Measurements from ENCODE around the gene HIVEP3. TPM values are rescaled to one million over a fixed set of nuclear protein-coding genes. Genes with fewer than 3 reads are reported as not detected.
A peak's percentile ranks its signal among the peaks of the same experiment; 100 is the strongest.

The HIVEP3 gene
- total and polyA plus RNA-seq, 3 experiments from 2014 or later, result 15.1 to 24.0 (median 23.0) TPM

DNA sequence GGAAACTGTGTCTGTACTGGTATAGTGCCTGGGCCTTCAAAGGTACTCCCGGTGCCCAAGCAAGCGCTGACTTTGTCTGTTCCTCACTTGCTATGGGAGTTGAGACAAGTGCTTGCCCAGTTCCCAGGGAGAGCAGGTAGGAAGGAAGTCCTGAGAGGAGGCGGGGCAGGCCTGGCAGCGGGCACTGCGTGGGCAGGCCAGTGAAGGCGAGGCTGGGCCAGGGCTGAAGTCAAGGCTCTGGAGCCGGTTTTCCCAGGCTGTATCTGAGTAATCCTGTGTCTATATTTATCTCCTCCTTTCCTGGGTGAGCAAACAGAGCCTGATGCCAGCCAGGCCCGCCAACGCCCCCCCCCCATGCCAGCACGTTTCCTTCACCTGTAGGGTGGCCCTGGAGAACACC, 418.3 kb downstream of the HIVEP3 start:
- Histone ChIP-seq H3K36me3 (ENCODE audit: insufficient read depth, low read length) (no peaks in the 10 kb centered on the region), H3K9me3 (ENCODE audit: low read length) (no peaks in the 10 kb centered on the region), H3K4me1 (ENCODE audit: insufficient read depth, low read length) (no peaks in the 10 kb centered on the region), H3K4me3 (ENCODE audit: low read length) (no peak overlapping the region), H3K27me3 (ENCODE audit: insufficient read depth, low read length, poor library complexity, severe bottlenecking) (no peaks in the 10 kb centered on the region), H3K27ac (ENCODE audit: low read depth, low read length) (no peak overlapping the region)
- H3K27ac Mint-ChIP-seq, result no peak overlapping the region
- H3K9me3 Mint-ChIP-seq, result no peaks in the 10 kb centered on the region
- ChIA-PET CTCF (no interaction called here), POLR2A (no interaction called here)
- DNase-seq, result no peak
- H3K27me3 Mint-ChIP-seq, result peaks cover 0 to 13% of the 10 kb centered on the region in 2 donors
- no peak overlapping the region for H3K4me3 Mint-ChIP-seq
- H3K36me3 Mint-ChIP-seq, result no peaks in the 10 kb centered on the region
- peaks cover 3 to 9% (median 5%) of the 10 kb centered on the region in 3 donors for H3K4me1 Mint-ChIP-seq

GRCh38 chr1:41499591-41499990, 419.1 kb downstream of the HIVEP3 start:
- H3K27me3 Mint-ChIP-seq, result peaks cover 4 to 18% of the 10 kb centered on the region in 2 donors
- no peaks in the 10 kb centered on the region for H3K36me3 Mint-ChIP-seq
- no peaks in the 10 kb centered on the region for H3K9me3 Mint-ChIP-seq
- Histone ChIP-seq H3K27ac (ENCODE audit: low read depth, low read length) (no peak overlapping the region), H3K4me1 (ENCODE audit: insufficient read depth, low read length) (no peaks in the 10 kb centered on the region), H3K4me3 (ENCODE audit: low read length) (no peak overlapping the region), H3K36me3 (ENCODE audit: insufficient read depth, low read length) (no peaks in the 10 kb centered on the region), H3K9me3 (ENCODE audit: low read length) (no peaks in the 10 kb centered on the region), H3K27me3 (ENCODE audit: insufficient read depth, low read length, poor library complexity, severe bottlenecking) (no peaks in the 10 kb centered on the region)
- ChIA-PET CTCF (no interaction called here), POLR2A (no interaction called here)
- DNase-seq, result no peak
- no peak overlapping the region for H3K27ac Mint-ChIP-seq
- H3K4me3 Mint-ChIP-seq, result no peak overlapping the region
- peaks cover 3 to 9% (median 5%) of the 10 kb centered on the region in 3 donors for H3K4me1 Mint-ChIP-seq

DNA sequence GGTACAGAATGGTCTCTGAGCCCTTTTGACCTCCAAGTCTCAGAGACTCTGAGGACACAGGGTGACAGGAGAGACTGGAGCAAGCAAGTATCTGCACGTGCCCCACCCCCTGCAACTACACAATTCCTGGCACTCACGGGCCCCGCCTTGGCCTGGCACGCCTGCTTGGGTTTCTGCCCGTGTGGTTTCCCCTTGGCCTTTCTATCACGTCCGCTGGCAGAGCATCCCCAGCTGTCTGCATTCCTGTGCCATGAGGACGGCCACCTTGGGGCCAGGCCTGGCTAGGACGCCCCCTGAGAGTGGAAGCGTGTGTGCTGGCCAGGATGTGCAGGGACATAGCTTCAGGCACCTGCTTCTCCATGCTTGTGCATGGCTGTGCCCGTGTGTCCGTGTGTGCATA, 419.9 kb downstream of the HIVEP3 start:
- no peaks in the 10 kb centered on the region for H3K36me3 Mint-ChIP-seq
- H3K4me1 ChIP-seq (ENCODE audit: insufficient read depth, low read length), result no peaks in the 10 kb centered on the region
- no peak overlapping the region for H3K27ac ChIP-seq (ENCODE audit: low read depth, low read length)
- no peak overlapping the region for H3K4me3 ChIP-seq (ENCODE audit: low read length)
- H3K9me3 Mint-ChIP-seq, result no peaks in the 10 kb centered on the region
- ChIA-PET POLR2A (no interaction called here), CTCF (no interaction called here)
- no peak for DNase-seq
- H3K27me3 ChIP-seq (ENCODE audit: insufficient read depth, low read length, poor library complexity, severe bottlenecking), result no peaks in the 10 kb centered on the region
- H3K36me3 ChIP-seq (ENCODE audit: insufficient read depth, low read length), result no peaks in the 10 kb centered on the region
- H3K9me3 ChIP-seq (ENCODE audit: low read length), result no peaks in the 10 kb centered on the region
- peak overlapping the region in 1 of 7 donors; percentile 68 for H3K4me3 Mint-ChIP-seq
- H3K27me3 Mint-ChIP-seq, result peaks cover 4 to 19% of the 10 kb centered on the region in 2 donors
- no peak overlapping the region for H3K27ac Mint-ChIP-seq
- H3K4me1 Mint-ChIP-seq, result peaks cover 3 to 9% (median 5%) of the 10 kb centered on the region in 3 donors

DNA sequence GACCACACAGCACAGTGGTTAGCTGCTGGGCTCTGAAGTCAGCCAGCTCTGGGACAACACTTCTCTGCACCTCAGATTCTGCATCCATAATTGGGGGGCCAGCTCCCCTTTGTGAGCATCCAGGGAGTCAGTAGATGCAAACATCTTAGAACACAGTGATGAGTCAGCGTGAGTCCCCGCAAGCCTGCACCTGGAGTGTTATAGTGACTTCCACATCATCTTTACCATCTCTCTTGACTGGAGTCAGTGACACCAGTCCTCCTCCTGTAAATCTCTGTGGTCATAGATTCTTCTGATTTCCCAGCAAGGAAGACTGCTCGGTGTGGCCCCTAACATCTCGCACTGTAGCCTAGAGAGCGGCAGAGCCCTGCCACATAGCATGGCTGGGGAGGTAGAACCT, 420.3 kb downstream of the HIVEP3 start:
- no peak overlapping the region for H3K27ac Mint-ChIP-seq
- ChIA-PET CTCF (no interaction called here), POLR2A (no interaction called here)
- peak overlapping the region in 1 of 7 donors; percentile 68 for H3K4me3 Mint-ChIP-seq
- no peaks in the 10 kb centered on the region for H3K9me3 Mint-ChIP-seq
- no peaks in the 10 kb centered on the region for H3K36me3 Mint-ChIP-seq
- Histone ChIP-seq H3K9me3 (ENCODE audit: low read length) (no peaks in the 10 kb centered on the region), H3K4me1 (ENCODE audit: insufficient read depth, low read length) (no peaks in the 10 kb centered on the region), H3K4me3 (ENCODE audit: low read length) (no peak overlapping the region), H3K27me3 (ENCODE audit: insufficient read depth, low read length, poor library complexity, severe bottlenecking) (no peaks in the 10 kb centered on the region), H3K36me3 (ENCODE audit: insufficient read depth, low read length) (no peaks in the 10 kb centered on the region), H3K27ac (ENCODE audit: low read depth, low read length) (no peak overlapping the region)
- peaks cover 4 to 19% of the 10 kb centered on the region in 2 donors for H3K27me3 Mint-ChIP-seq
- H3K4me1 Mint-ChIP-seq, result peaks cover 3 to 9% (median 5%) of the 10 kb centered on the region in 3 donors
- DNase-seq, result no peak

- Mint-ChIP-seq H3K27me3 (peaks cover 6 to 19% of the 10 kb centered on the region in 2 donors), H3K36me3 (no peaks in the 10 kb centered on the region), H3K9me3 (no peaks in the 10 kb centered on the region), H3K4me3 (peak overlapping the region in 3 of 7 donors; percentile 27 to 62 (median 44)), H3K4me1 (peaks cover 3 to 9% (median 5%) of the 10 kb centered on the region in 3 donors), H3K27ac (no peak overlapping the region)
- Histone ChIP-seq H3K9me3 (ENCODE audit: low read length) (no peaks in the 10 kb centered on the region), H3K36me3 (ENCODE audit: insufficient read depth, low read length) (no peaks in the 10 kb centered on the region), H3K4me3 (ENCODE audit: low read length) (no peak overlapping the region), H3K27ac (ENCODE audit: low read depth, low read length) (no peak overlapping the region), H3K27me3 (ENCODE audit: insufficient read depth, low read length, poor library complexity, severe bottlenecking) (no peaks in the 10 kb centered on the region), H3K4me1 (ENCODE audit: insufficient read depth, low read length) (no peaks in the 10 kb centered on the region)
- ChIA-PET CTCF (no interaction called here), POLR2A (interaction anchor here (0.6 kb wide), 1 partner anchor 40 kb away, joined by 3 read pairs; no protein-coding TSS in a partner anchor)
- no peak for DNase-seq
Measured at GRCh38 chr1:41497461-41498030, 421.2 kb downstream of the HIVEP3 start.

DNA sequence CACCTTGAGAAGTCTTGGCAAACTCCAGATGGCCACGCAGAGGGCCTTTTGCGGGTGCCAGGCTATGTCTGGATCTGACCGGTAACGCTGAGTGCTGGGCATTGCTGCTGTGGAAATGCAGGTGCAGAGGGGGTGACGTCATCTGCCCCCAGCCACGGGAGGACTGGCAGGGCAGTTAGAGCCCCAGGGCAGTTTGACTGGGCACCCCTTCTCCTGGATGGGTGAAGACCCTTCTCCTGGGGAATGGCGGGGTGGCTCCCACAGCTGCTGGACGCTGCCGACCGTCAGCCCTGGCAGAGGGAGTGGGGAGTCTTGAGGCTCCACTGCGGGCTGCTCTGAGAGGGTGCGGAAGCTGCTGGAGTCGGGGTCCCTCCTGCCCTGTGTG, 421.7 kb downstream of the HIVEP3 start:
- Mint-ChIP-seq H3K36me3 (no peaks in the 10 kb centered on the region), H3K4me3 (peak overlapping the region in 5 of 7 donors; percentile 3 to 62 (median 31)), H3K9me3 (no peaks in the 10 kb centered on the region), H3K27me3 (peaks cover 6 to 19% of the 10 kb centered on the region in 2 donors), H3K27ac (no peak overlapping the region), H3K4me1 (peaks cover 3 to 9% (median 5%) of the 10 kb centered on the region in 3 donors)
- Histone ChIP-seq H3K27me3 (ENCODE audit: insufficient read depth, low read length, poor library complexity, severe bottlenecking) (no peaks in the 10 kb centered on the region), H3K36me3 (ENCODE audit: insufficient read depth, low read length) (no peaks in the 10 kb centered on the region), H3K27ac (ENCODE audit: low read depth, low read length) (no peak overlapping the region), H3K9me3 (ENCODE audit: low read length) (no peaks in the 10 kb centered on the region), H3K4me1 (ENCODE audit: insufficient read depth, low read length) (no peaks in the 10 kb centered on the region), H3K4me3 (ENCODE audit: low read length) (no peak overlapping the region)
- CTCF ChIA-PET, result no interaction called here
- DNase-seq, result no peak
- POLR2A ChIA-PET, result interaction anchor here (0.6 kb wide), 1 partner anchor 41 kb away, joined by 3 read pairs; no protein-coding TSS in a partner anchor

- H3K4me3 ChIP-seq (ENCODE audit: low read length), result no peak overlapping the region
- Mint-ChIP-seq H3K27ac (peak overlapping the region in 1 of 8 donors; percentile 8), H3K9me3 (no peaks in the 10 kb centered on the region), H3K27me3 (peaks cover 6 to 19% of the 10 kb centered on the region in 2 donors), H3K36me3 (no peaks in the 10 kb centered on the region), H3K4me1 (peaks cover 3 to 9% (median 5%) of the 10 kb centered on the region in 3 donors), H3K4me3 (peak overlapping the region in 2 of 7 donors; percentile 54 to 55)
- no peak overlapping the region for H3K27ac ChIP-seq (ENCODE audit: low read depth, low read length)
- DNase-seq, result no peak
- no peaks in the 10 kb centered on the region for H3K27me3 ChIP-seq (ENCODE audit: insufficient read depth, low read length, poor library complexity, severe bottlenecking)
- no peaks in the 10 kb centered on the region for H3K9me3 ChIP-seq (ENCODE audit: low read length)
- H3K4me1 ChIP-seq (ENCODE audit: insufficient read depth, low read length), result no peaks in the 10 kb centered on the region
- CTCF ChIA-PET, result no interaction called here
- H3K36me3 ChIP-seq (ENCODE audit: insufficient read depth, low read length), result no peaks in the 10 kb centered on the region
- POLR2A ChIA-PET, result interaction anchor here (0.6 kb wide), 1 partner anchor 41 kb away, joined by 3 read pairs; no protein-coding TSS in a partner anchor
Measured at GRCh38 chr1:41496080-41497055, 422.4 kb downstream of the HIVEP3 start.
